Mucosa of descending colon (tissue), 3 donors: ENCODE results near the gene ACOT11. TPM values are rescaled to one million over a fixed set of nuclear protein-coding genes. Genes with fewer than 3 reads are reported as not detected.

Experiments used
- ATAC-seq: fragments of 200-7000 bp; cut with Tn5 transposase; one replicate; pipeline ENCODE4 v1.9.1; 2020; ENCODE audit warnings: mild to moderate bottlenecking, moderate library complexity
- DNase-seq, 3 donors: peaks; one replicate each; pipeline ENCODE4 v3.0.0-alpha.2; 2020
- H3K36me3 ChIP-seq: fragments of 200-600 bp; one replicate; pipeline ENCODE4 v1.8.0; 2021; ENCODE audit warnings: low read depth, mild to moderate bottlenecking
- H3K4me1 ChIP-seq: fragments of 200-600 bp; one replicate; pipeline ENCODE4 v1.8.0; 2021; ENCODE audit warnings: low read depth, mild to moderate bottlenecking
- H3K4me3 ChIP-seq: fragments of 200-600 bp; one replicate; pipeline ENCODE4 v1.8.0; 2021; ENCODE audit warnings: mild to moderate bottlenecking
- H3K9me3 ChIP-seq: fragments of 200-600 bp; one replicate; pipeline ENCODE4 v1.8.0; 2021; ENCODE audit warnings: mild to moderate bottlenecking
- CTCF ChIP-seq: fragments of 200-600 bp; IDR thresholded peaks from one replicate; pipeline ENCODE4 v1.8.0; 2022; ENCODE audit warnings: antibody characterized with exemption, mild to moderate bottlenecking
- intact Hi-C, 2 donors: fragments of 100-400 bp; cut with DNase I in 1 of 2; cut with micrococcal nuclease in 1 of 2; formaldehyde crosslinking; loops; one replicate each; pipeline versions ENCODE4 v1.11.0 to v1.11.1; 2022; cut with DNase I, micrococcal nuclease
- total RNA-seq, 3 donors: library from RNA; stranded (reverse); fragmentation: NEBNext Ultra II Directional in 2 of 3; extraction: Animal tissue kit (Norgen Biotek cat#: 25700) in 2 of 3; gene quantifications; one replicate each; pipeline versions ENCODE4 v1.2.1 to v1.2.4, GENCODE V29; 2021 to 2023
- donor health status: DM: no; HTN: no; CAD: no; lungs with moderate emphysema.
- donor health status: DM: no; HTN: no; CAD: no.
- donor health status: DM: no; HTN: yes; CAD: no.

The ACOT11 gene
- total RNA-seq, 3 donors from 2014 or later = 54.7 to 122 (median 62.2) TPM

- Histone ChIP-seq H3K4me3 (no peak overlapping the region), H3K36me3 (no peaks in the 10 kb centered on the region), H3K9me3 (no peaks in the 10 kb centered on the region), H3K4me1 (peaks cover 7% of the 10 kb centered on the region)
- intact Hi-C loops = no loop called here
- TF ChIP-seq CTCF = no peak
- DNase-seq = no peak
- ATAC-seq = no peak
These were observed 27.1 kb downstream of the ACOT11 start for GRCh38 chr1:54575161-54575560.

- ATAC-seq = no peak
- no peaks in the 10 kb centered on the region for H3K9me3 ChIP-seq
- no peak for TF ChIP-seq CTCF
- no peaks in the 10 kb centered on the region for H3K36me3 ChIP-seq
- no peak for DNase-seq
- intact Hi-C loops = no loop called here
- peaks cover 7% of the 10 kb centered on the region for H3K4me1 ChIP-seq
- H3K4me3 ChIP-seq = no peak overlapping the region
These were observed 27.7 kb downstream of the ACOT11 start for GRCh38 chr1:54575605-54576290.

- intact Hi-C loops = no loop called here
- peaks cover 16% of the 10 kb centered on the region for H3K4me1 ChIP-seq
- no peak overlapping the region for H3K4me3 ChIP-seq
- H3K9me3 ChIP-seq = no peaks in the 10 kb centered on the region
- no peaks in the 10 kb centered on the region for H3K36me3 ChIP-seq
- no peak for TF ChIP-seq CTCF
- ATAC-seq (no peak), DNase-seq (peak; percentile 76 to 85 (median 79))
These were observed 29.6 kb downstream of the ACOT11 start for GRCh38 chr1:54577612-54578011.

- Histone ChIP-seq H3K4me1 (peaks cover 16% of the 10 kb centered on the region), H3K9me3 (no peaks in the 10 kb centered on the region), H3K4me3 (no peak overlapping the region), H3K36me3 (no peaks in the 10 kb centered on the region)
- intact Hi-C loops = no loop called here
- ATAC-seq = no peak
- no peak for TF ChIP-seq CTCF
- no peak for DNase-seq
These were observed 31.3 kb downstream of the ACOT11 start for GRCh38 chr1:54579337-54579781.

- intact Hi-C loops = no loop called here
- H3K36me3 ChIP-seq = no peaks in the 10 kb centered on the region
- peak; percentile 3 for ATAC-seq
These were observed 33.0 kb downstream of the ACOT11 start for GRCh38 chr1:54580856-54581550.

More at GRCh38 chr1:54580856-54581550, 33.0 kb downstream of the ACOT11 start:
- Histone ChIP-seq H3K9me3 (no peaks in the 10 kb centered on the region), H3K4me1 (peaks cover 16% of the 10 kb centered on the region), H3K4me3 (no peak overlapping the region)
- no peak for TF ChIP-seq CTCF
- no peak for DNase-seq
